CD14-positive monocyte (primary cell): ENCODE results near the gene MMP26. TPM values are rescaled to one million over a fixed set of nuclear protein-coding genes. Genes with fewer than 3 reads are reported as not detected.

Experiments
- DNase-seq, 3 donors: peaks; one replicate each; pipeline ENCODE4 v3.0.0-alpha.2; 2011 to 2022
- H2AFZ ChIP-seq: 2 replicates; pipeline ENCODE4 v1.6.0; 2012; ENCODE audit warnings: mild to moderate bottlenecking, low read depth, low read length, inconsistent platforms; ENCODE audit not compliant: insufficient read depth, poor library complexity, severe bottlenecking
- H3K27ac ChIP-seq, 2 donors: 1 replicate in 1 of 2; 2 replicates in 1 of 2; pipeline ENCODE4 v1.5.1; 2012 to 2013; ENCODE audit warnings: low read length in 2 of 2, control low read depth in 1 of 2, inconsistent platforms in 1 of 2, low read depth in 1 of 2, mild to moderate bottlenecking in 1 of 2
- H3K27me3 ChIP-seq, 2 donors: one replicate each; pipeline versions ENCODE4 v1.6.0 to v1.6.1; 2011 to 2013; ENCODE audit warnings: low read length in 2 of 2; ENCODE audit not compliant: control insufficient read depth in 2 of 2, insufficient read depth in 2 of 2
- H3K36me3 ChIP-seq, 2 donors: replicated peaks in 1 of 2; 1 replicate in 1 of 2; 2 replicates in 1 of 2; pipeline versions ENCODE4 v1.5.1 to v1.6.1; 2012 to 2013; ENCODE audit warnings: low read length in 2 of 2, control low read depth in 1 of 2, inconsistent platforms in 1 of 2, mild to moderate bottlenecking in 1 of 2; ENCODE audit not compliant: insufficient read depth in 2 of 2, control insufficient read depth in 1 of 2
- H3K4me1 ChIP-seq, 2 donors: 1 replicate in 1 of 2; 2 replicates in 1 of 2; pipeline versions ENCODE4 v1.5.1 to v1.6.1; 2012 to 2013; ENCODE audit warnings: low read length in 2 of 2, control low read depth in 1 of 2, inconsistent platforms in 1 of 2, mild to moderate bottlenecking in 1 of 2, moderate library complexity in 1 of 2; ENCODE audit not compliant: insufficient read depth in 2 of 2, control insufficient read depth in 1 of 2
- H3K4me2 ChIP-seq: replicated peaks from 2 replicates; pipeline ENCODE3; 2012; ENCODE audit warnings: low read length, moderate library complexity, mild to moderate bottlenecking; ENCODE audit not compliant: poor library complexity, severe bottlenecking; ENCODE audit errors: extremely low read depth
- H3K4me3 ChIP-seq, 3 experiments: fragments of 200-600 bp in 1 of 3; sonication (generic) in 1 of 3; replicated peaks in 1 of 3; 1 replicate in 2 of 3; 2 replicates in 1 of 3; pipeline ENCODE4 v1.5.1; 2011 to 2013; ENCODE audit warnings: low read length in 3 of 3, mild to moderate bottlenecking in 3 of 3, control low read depth in 2 of 3, low read depth in 2 of 3, inconsistent platforms in 1 of 3, moderate library complexity in 1 of 3
- H3K79me2 ChIP-seq: 2 replicates; pipeline ENCODE4 v1.6.0; 2012; ENCODE audit warnings: mild to moderate bottlenecking, control low read depth, inconsistent platforms, low read length, moderate library complexity; ENCODE audit not compliant: insufficient read depth
- H3K9ac ChIP-seq: 2 replicates; pipeline ENCODE4 v1.6.0; 2017; ENCODE audit warnings: low read length, mild to moderate bottlenecking; ENCODE audit not compliant: insufficient read depth, poor library complexity, severe bottlenecking
- H3K9me3 ChIP-seq, 2 donors: replicated peaks in 1 of 2; 1 replicate in 1 of 2; 2 replicates in 1 of 2; pipeline versions ENCODE4 v1.5.1 to v1.6.1; 2012 to 2013; ENCODE audit warnings: low read length in 2 of 2, control low read depth in 1 of 2; ENCODE audit not compliant: control insufficient read depth in 1 of 2, insufficient read depth in 1 of 2
- H4K20me1 ChIP-seq: 2 replicates; pipeline ENCODE4 v1.6.0; 2012; ENCODE audit warnings: mild to moderate bottlenecking, low read length, control low read depth, moderate library complexity; ENCODE audit not compliant: insufficient read depth
- H3K27ac Mint-ChIP-seq, 7 donors: one replicate each; pipeline ENCODE4 v1.8.0; 2020; ENCODE audit warnings: mild to moderate bottlenecking in 7 of 7, mixed read lengths in 7 of 7, moderate library complexity in 6 of 7, inconsistent platforms in 2 of 7
- H3K27me3 Mint-ChIP-seq, 3 donors: one replicate each; pipeline ENCODE4 v1.8.0; 2021 to 2022; ENCODE audit warnings: low read depth in 3 of 3, mild to moderate bottlenecking in 3 of 3, mixed read lengths in 3 of 3, moderate library complexity in 3 of 3, inconsistent platforms in 1 of 3
- H3K36me3 Mint-ChIP-seq, 2 donors: one replicate each; pipeline ENCODE4 v1.8.0; 2020; ENCODE audit warnings: mixed read lengths in 2 of 2, inconsistent platforms in 1 of 2, mild to moderate bottlenecking in 1 of 2
- H3K4me1 Mint-ChIP-seq: one replicate; pipeline ENCODE4 v1.8.0; 2020; ENCODE audit warnings: mild to moderate bottlenecking, mixed read lengths
- H3K4me3 Mint-ChIP-seq, 2 donors: one replicate each; pipeline ENCODE4 v1.8.0; 2020; ENCODE audit warnings: mild to moderate bottlenecking in 2 of 2, mixed read lengths in 2 of 2, moderate library complexity in 1 of 2
- H3K9me3 Mint-ChIP-seq, 7 donors: one replicate each; pipeline ENCODE4 v1.8.0; 2020 to 2022; ENCODE audit warnings: mixed read lengths in 7 of 7, mild to moderate bottlenecking in 6 of 7, moderate library complexity in 6 of 7, inconsistent platforms in 2 of 7
- WGBS: methylation state at CpG from one replicate; pipeline ENCODE4 v1.1.5; 2013; ENCODE audit warnings: missing lambda C conversion rate; ENCODE audit not compliant: insufficient coverage; 5-methylcytosine and 5-hydroxymethylcytosine counted together
- intact Hi-C, 2 donors: fragments of 100-400 bp; cut with micrococcal nuclease; formaldehyde crosslinking; loops; one replicate each; pipeline versions ENCODE4 v1.15.0 to v1.15.1; 2023
- polyA plus RNA-seq, 3 donors: library from polyadenylated mRNA; depleted of rRNA in 1 of 3; unstranded in 2 of 3; stranded (reverse) in 1 of 3; fragments of 300-500 nt in 2 of 3; fragments of >200 nt in 1 of 3; fragmentation: Illumina TruSeq in 2 of 3; gene quantifications; 1 replicate in 2 of 3; 2 replicates in 1 of 3; pipeline ENCODE4 v1.2.3, GENCODE V29; 2012 to 2021
- TF ChIP-seq, protein P1 (sequence below): fragments of 200-600 bp; IDR thresholded peaks from one replicate; pipeline ENCODE4 v1.8.0; 2022; ENCODE audit warnings: antibody characterized with exemption, mild to moderate bottlenecking

MMP26 gene
- polyA plus RNA-seq, 3 donors, result not detected

GRCh38 chr11:4673781-4674180 is 30.8 kb upstream of the MMP26 start:
- Mint-ChIP-seq H3K4me1 (no peaks in the 10 kb centered on the region), H3K27ac (no peak overlapping the region), H3K36me3 (no peaks in the 10 kb centered on the region), H3K4me3 (no peak overlapping the region), H3K27me3 (peaks cover 2 to 9% (median 6%) of the 10 kb centered on the region in 3 donors), H3K9me3 (peaks cover 0 to 4% (median 0%) of the 10 kb centered on the region in 7 donors)
- Histone ChIP-seq H2AFZ (no peak overlapping the region), H3K4me2 (no peak overlapping the region), H3K36me3 (no peaks in the 10 kb centered on the region), H3K79me2 (no peaks in the 10 kb centered on the region), H3K9ac (no peak overlapping the region), H3K27me3 (no peaks in the 10 kb centered on the region), H3K4me1 (no peaks in the 10 kb centered on the region), H3K27ac (no peak overlapping the region), H3K4me3 (no peak overlapping the region), H3K9me3 (no peaks in the 10 kb centered on the region), H4K20me1 (no peaks in the 10 kb centered on the region)
- WGBS, result 100% methylated on average over 1 of the region's 2 CpGs
- intact Hi-C loops, result no loop called here
- TF ChIP-seq, protein P1, sequence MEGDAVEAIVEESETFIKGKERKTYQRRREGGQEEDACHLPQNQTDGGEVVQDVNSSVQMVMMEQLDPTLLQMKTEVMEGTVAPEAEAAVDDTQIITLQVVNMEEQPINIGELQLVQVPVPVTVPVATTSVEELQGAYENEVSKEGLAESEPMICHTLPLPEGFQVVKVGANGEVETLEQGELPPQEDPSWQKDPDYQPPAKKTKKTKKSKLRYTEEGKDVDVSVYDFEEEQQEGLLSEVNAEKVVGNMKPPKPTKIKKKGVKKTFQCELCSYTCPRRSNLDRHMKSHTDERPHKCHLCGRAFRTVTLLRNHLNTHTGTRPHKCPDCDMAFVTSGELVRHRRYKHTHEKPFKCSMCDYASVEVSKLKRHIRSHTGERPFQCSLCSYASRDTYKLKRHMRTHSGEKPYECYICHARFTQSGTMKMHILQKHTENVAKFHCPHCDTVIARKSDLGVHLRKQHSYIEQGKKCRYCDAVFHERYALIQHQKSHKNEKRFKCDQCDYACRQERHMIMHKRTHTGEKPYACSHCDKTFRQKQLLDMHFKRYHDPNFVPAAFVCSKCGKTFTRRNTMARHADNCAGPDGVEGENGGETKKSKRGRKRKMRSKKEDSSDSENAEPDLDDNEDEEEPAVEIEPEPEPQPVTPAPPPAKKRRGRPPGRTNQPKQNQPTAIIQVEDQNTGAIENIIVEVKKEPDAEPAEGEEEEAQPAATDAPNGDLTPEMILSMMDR, result no peak
- no peak for DNase-seq

GRCh38 chr11:4677948-4678347 is 26.6 kb upstream of the MMP26 start:
- no peak overlapping the region for H3K4me3 ChIP-seq
- Mint-ChIP-seq H3K27me3 (peaks cover 2 to 6% (median 2%) of the 10 kb centered on the region in 3 donors), H3K4me1 (no peaks in the 10 kb centered on the region), H3K9me3 (peaks cover 0 to 5% (median 0%) of the 10 kb centered on the region in 7 donors), H3K27ac (no peak overlapping the region), H3K36me3 (no peaks in the 10 kb centered on the region), H3K4me3 (no peak overlapping the region)
- no peak overlapping the region for H3K9ac ChIP-seq
- no peaks in the 10 kb centered on the region for H3K27me3 ChIP-seq
- H3K27ac ChIP-seq, result no peak overlapping the region
- H3K36me3 ChIP-seq, result no peaks in the 10 kb centered on the region
- no peak for DNase-seq
- no peaks in the 10 kb centered on the region for H3K79me2 ChIP-seq
- no peaks in the 10 kb centered on the region for H4K20me1 ChIP-seq
- no peak overlapping the region for H2AFZ ChIP-seq
- no peaks in the 10 kb centered on the region for H3K9me3 ChIP-seq
- TF ChIP-seq, protein P1, result no peak
- H3K4me1 ChIP-seq, result no peaks in the 10 kb centered on the region
- no CpG with 5 or more reads among the region's 2 CpGs for WGBS
- no peak overlapping the region for H3K4me2 ChIP-seq
- intact Hi-C loops, result no loop called here
